ENCODE data around the gene CPLX1. TPM values are rescaled to one million over a fixed set of nuclear protein-coding genes. Genes with fewer than 3 reads are reported as not detected.

CPLX1 gene
- total RNA-seq, 4 donors from 2014 or later = 0.12 to 0.34 (median 0.13) TPM; not detected in 1

DNA sequence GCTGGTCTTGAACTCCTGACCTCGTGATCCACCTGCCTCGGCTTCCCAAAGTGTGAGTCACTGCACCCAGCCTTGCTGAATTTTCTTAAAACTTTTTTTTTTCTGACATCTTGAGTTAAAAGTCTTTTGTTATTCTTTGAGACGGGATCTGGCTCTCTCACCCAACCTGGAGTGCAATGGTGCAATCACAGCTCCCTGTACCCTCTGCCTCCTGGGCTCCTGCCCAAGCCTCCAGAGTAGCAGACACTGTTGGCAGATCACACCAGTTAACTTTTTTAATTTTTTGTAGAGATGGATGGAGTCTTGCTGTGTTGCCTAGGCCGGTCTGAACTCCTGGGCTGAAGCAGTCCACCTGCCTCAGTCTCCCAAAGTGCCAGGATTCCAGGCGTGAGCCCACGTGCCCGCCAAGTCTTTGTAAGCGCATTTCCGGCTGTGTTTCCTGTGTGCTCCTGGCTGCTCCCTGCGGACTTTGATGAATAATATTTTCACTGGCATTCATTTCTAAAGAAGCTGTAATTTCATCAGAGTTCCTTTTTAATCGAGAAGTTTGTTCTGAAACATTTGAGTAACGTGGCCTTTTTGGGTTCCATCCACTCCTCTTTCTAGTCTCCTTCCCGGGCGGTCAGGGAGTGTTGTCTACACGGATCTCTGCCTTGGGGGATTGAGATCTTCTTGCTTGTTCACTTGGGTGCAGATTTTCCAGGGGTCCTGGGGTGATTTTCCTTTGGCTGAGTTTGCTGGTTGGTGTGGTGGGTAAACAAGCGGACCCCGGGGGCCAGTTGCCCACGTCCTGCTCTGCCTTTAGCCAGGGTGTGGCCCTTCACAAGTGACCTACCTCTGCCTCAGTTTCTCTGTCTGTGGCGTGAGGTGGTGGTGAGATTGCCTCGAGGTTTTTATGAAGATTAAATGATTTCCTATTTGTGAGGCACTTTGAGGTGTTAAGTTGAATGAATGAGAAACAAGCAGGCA is 75.9 kb downstream of the CPLX1 start:
- TF ChIP-seq, protein P1, sequence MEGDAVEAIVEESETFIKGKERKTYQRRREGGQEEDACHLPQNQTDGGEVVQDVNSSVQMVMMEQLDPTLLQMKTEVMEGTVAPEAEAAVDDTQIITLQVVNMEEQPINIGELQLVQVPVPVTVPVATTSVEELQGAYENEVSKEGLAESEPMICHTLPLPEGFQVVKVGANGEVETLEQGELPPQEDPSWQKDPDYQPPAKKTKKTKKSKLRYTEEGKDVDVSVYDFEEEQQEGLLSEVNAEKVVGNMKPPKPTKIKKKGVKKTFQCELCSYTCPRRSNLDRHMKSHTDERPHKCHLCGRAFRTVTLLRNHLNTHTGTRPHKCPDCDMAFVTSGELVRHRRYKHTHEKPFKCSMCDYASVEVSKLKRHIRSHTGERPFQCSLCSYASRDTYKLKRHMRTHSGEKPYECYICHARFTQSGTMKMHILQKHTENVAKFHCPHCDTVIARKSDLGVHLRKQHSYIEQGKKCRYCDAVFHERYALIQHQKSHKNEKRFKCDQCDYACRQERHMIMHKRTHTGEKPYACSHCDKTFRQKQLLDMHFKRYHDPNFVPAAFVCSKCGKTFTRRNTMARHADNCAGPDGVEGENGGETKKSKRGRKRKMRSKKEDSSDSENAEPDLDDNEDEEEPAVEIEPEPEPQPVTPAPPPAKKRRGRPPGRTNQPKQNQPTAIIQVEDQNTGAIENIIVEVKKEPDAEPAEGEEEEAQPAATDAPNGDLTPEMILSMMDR (IDR thresholded peaks at IDR 0.05) = no peak
- no peak for TF ChIP-seq POLR2A (IDR thresholded peaks at IDR 0.05)
- no peak overlapping the region for H3K4me3 ChIP-seq (ENCODE audit: low read depth, poor library complexity, severe bottlenecking)
- intact Hi-C loops (cut with DNase I; ENCODE audit: low total_unique reads) = no loop called here
- WGBS, 2 donors = 76 to 86% methylated on average over 20 of the region's 20 CpGs
- DNase-seq (ENCODE audit: low spot score in 2 of 2) = no peak

DNA sequence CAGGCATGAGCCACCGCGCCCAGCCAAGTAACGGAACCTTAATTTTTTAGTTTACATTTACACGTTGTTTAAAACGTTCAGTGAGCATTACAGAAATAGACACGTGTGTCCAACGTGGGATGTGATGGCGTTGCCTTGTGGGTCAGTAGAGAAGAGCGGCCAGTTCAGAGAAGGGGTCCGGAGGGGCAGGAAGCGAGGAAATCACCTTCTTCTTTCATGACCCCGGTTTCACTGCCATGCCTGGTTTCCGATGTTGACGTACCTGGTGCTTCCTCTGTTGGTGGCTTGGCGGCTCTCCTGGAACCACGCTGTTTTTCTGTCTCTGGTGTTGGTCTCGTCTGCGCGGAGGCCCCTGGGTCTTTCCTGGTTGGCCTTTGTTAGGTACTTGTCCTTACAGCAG is 77.5 kb downstream of the CPLX1 start:
- no peak overlapping the region for H3K4me3 ChIP-seq (ENCODE audit: low read depth, poor library complexity, severe bottlenecking)
- TF ChIP-seq POLR2A (IDR thresholded peaks at IDR 0.05) = no peak
- TF ChIP-seq, protein P1 (IDR thresholded peaks at IDR 0.05) = no peak
- intact Hi-C loops (cut with DNase I; ENCODE audit: low total_unique reads) = no loop called here
- WGBS, 2 donors = 92 to 95% methylated on average over 19 of the region's 19 CpGs
- no peak for DNase-seq (ENCODE audit: low spot score in 2 of 2)

DNA sequence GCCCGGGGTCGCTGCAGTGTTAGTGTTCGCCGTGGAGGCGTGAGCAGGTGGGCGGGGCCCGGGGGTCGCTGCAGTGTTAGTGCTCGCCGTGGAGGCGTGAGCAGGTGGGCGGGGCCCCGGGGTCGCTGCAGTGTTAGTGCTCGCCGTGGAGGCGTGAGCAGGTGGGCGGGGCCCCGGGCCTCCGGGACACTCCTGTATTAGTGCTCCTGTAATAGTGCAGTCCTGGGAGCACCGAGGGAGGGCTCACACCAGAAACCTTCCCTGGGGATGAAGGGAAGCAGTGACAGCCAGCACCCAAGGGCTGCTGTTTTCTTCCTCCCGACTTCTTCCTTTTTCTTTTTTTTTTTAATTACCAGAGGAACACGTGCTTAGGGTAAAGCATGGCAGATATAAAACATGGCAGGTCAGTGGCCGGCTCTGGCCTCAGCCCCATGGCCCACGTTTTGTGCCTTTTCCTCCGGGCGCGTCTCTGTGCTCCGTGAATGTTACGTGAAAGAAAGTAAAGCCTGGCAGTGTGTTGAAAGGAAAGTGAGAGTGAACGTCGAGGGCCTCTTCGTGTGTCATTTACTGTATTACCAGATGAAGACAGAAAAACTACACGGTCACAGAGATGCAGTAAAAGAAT is 78.3 kb downstream of the CPLX1 start:
- H3K4me3 ChIP-seq (ENCODE audit: low read depth, poor library complexity, severe bottlenecking) = no peak overlapping the region
- 89 to 96% methylated on average over 15 to 20 of the region's 34 CpGs for WGBS, 2 donors
- TF ChIP-seq, protein P1 (IDR thresholded peaks at IDR 0.05) = no peak
- TF ChIP-seq POLR2A (IDR thresholded peaks at IDR 0.05) = no peak
- intact Hi-C loops (cut with DNase I; ENCODE audit: low total_unique reads) = no loop called here
- no peak for DNase-seq (ENCODE audit: low spot score in 2 of 2)

DNA sequence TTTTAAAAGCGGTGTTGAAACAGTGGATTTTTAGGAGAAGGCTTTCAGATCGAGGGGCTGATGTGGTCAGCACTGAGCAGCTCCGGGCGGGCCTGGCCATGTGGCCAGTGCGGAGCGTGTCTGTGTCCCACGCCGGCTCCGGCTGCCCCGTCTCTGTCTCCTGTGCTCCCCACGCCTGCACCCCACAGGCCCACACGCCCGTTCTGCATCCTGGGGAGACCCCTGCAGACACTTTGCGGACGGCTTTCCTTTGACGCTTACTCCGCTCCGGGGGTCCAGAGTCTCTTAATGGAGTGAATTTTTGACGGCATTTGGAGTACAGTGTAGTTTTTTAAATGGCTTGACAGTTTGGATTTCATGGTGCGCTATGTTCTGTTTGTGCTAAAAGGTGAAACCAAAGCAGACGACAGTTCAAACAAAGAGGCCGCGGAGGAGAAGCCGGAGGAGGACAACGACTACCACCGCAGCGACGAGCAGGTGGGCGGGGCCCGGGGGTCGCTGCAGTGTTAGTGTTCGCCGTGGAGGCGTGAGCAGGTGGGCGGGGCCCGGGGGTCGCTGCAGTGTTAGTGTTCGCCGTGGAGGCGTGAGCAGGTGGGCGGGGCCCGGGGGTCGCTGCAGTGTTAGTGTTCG is 81.6 kb downstream of the CPLX1 start:
- intact Hi-C loops (cut with DNase I; ENCODE audit: low total_unique reads) = no loop called here
- no peak for DNase-seq (ENCODE audit: low spot score in 2 of 2)
- WGBS, 2 donors = 91 to 95% methylated on average over 34 to 36 of the region's 44 CpGs
- no peak overlapping the region for H3K4me3 ChIP-seq (ENCODE audit: low read depth, poor library complexity, severe bottlenecking)
- TF ChIP-seq, protein P1 (IDR thresholded peaks at IDR 0.05) = no peak
- TF ChIP-seq POLR2A (IDR thresholded peaks at IDR 0.05) = no peak

DNA sequence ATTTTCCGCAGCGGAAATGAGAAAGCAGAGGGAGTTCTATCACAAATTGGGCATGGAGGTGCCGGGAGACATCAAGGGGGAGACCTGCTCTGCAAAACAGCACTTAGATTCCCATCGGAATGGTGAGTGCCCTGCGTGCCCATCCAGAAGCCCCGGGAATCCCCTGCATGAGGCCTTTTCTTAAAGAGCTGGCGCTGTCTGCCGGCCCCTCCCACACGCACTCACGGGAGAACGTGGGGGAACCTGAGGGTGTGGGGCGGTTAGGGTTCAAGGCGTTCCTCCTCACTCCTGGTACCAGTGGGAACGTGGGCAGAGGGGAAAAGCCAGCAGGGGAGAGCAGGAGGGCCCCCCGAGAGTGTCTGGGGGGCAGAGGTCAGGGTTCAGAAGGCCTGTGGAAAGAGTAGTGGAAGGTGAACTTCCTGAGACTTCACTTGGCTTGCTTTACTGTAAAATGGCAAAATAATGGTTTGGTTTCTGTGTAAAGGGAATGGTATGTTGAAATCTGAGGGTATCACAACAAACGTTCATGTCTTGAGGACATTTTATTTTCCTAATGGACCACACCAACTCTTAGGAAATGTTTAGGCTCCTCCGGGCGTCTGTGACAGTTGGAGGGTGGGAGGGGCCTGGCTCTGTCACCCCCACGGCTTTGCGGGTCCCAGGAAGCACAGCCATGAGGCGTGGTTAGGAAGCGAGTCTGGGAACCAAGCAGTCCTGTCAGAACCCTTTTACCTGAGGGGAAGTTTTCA is 82.3 kb downstream of the CPLX1 start:
- TF ChIP-seq POLR2A (IDR thresholded peaks at IDR 0.05) = no peak
- TF ChIP-seq, protein P1 (IDR thresholded peaks at IDR 0.05) = no peak
- WGBS, 2 donors = 73 to 75% methylated on average over 22 of the region's 22 CpGs
- intact Hi-C loops (cut with DNase I; ENCODE audit: low total_unique reads) = no loop called here
- H3K4me3 ChIP-seq (ENCODE audit: low read depth, poor library complexity, severe bottlenecking) = no peak overlapping the region
- DNase-seq (ENCODE audit: low spot score in 2 of 2) = no peak
